Adrenal gland (tissue), 12 donors: ENCODE data around the gene POLR3K. TPM values are rescaled to one million over a fixed set of nuclear protein-coding genes. Genes with fewer than 3 reads are reported as not detected.

ENCODE experiments used
- DNase-seq, 7 donors: peaks; one replicate each; pipeline ENCODE4 v3.0.0-alpha.2; 2019 to 2020
- H3K27ac ChIP-seq, 5 donors: fragments of 200-600 bp; sonication (generic) in 4 of 5; 1 replicate in 3 of 5; 2 replicates in 2 of 5; pipeline versions ENCODE4 v1.5.1 to v1.8.0; 2016 to 2020; ENCODE audit warnings: mild to moderate bottlenecking in 1 of 5
- H3K27me3 ChIP-seq: fragments of 200-600 bp; 2 replicates; pipeline ENCODE4 v1.8.0; 2021
- H3K36me3 ChIP-seq, 2 donors: fragments of 200-600 bp; replicated peaks in 1 of 2; 1 replicate in 1 of 2; 2 replicates in 1 of 2; pipeline versions ENCODE4 v1.5.1 to v1.8.0; 2018 to 2022
- H3K4me1 ChIP-seq, 2 donors: fragments of 200-600 bp; replicated peaks in 1 of 2; 1 replicate in 1 of 2; 2 replicates in 1 of 2; pipeline versions ENCODE4 v1.5.1 to v1.8.0; 2018 to 2021
- H3K4me3 ChIP-seq, 4 donors: fragments of 200-600 bp; sonication (generic) in 3 of 4; one replicate each; pipeline ENCODE4 v1.5.1; 2016 to 2018
- H3K9me3 ChIP-seq, 3 donors: fragments of 200-600 bp; sonication (generic) in 1 of 3; replicated peaks in 1 of 3; 1 replicate in 2 of 3; 2 replicates in 1 of 3; pipeline versions ENCODE4 v1.5.1 to v1.8.0; 2016 to 2021
- POLR2A ChIP-seq, 2 donors: fragments of 450-650 bp; IDR thresholded peaks; one replicate each; pipeline ENCODE4 v1.6.1; 2017; ENCODE audit warnings: antibody characterized with exemption in 2 of 2, mild to moderate bottlenecking in 2 of 2, moderate library complexity in 1 of 2
- WGBS, 4 donors: extraction: QIAGEN DNeasy Blood & Tissue Kit in 2 of 4; methylation state at CpG; one replicate each; pipeline versions ENCODE4 v1.1.5 to v1.1.7; 2013 to 2017; 5-methylcytosine and 5-hydroxymethylcytosine counted together
- intact Hi-C, 2 donors: fragments of 100-400 bp; cut with DNase I; formaldehyde crosslinking; loops; one replicate each; pipeline versions ENCODE4 v1.14.1 to v1.15.0; 2022 to 2023
- polyA plus RNA-seq, 3 donors: library from polyadenylated mRNA; stranded (reverse); fragments of 200-250 nt in 2 of 3; fragments of 350-450 nt in 1 of 3; fragmentation: Illumina TruSeq in 1 of 3; extraction: RNeasy Lipid Tissue Mini Kit (QIAGEN cat#74804) in 1 of 3; gene quantifications; one replicate each; pipeline ENCODE4 v1.2.3, GENCODE V29; 2013 to 2014
- total RNA-seq, 9 donors: library from RNA; depleted of rRNA in 4 of 9; stranded (reverse); fragments of >200 nt in 4 of 9; fragments of 120-200 nt in 1 of 9; fragmentation: NEBNext Ultra II Directional in 1 of 9; extraction: Animal tissue kit (Norgen Biotek cat#: 25700) in 1 of 9; gene quantifications; one replicate each; pipeline versions ENCODE4 v1.1.0 to v1.2.4, GENCODE V29; 2013 to 2023
- TF ChIP-seq, protein P1 (sequence below), 6 experiments: fragments of 450-650 bp in 4 of 6; fragments of 200-600 bp in 2 of 6; sonication (generic) in 1 of 6; IDR thresholded peaks; 1 replicate in 5 of 6; 2 replicates in 1 of 6; pipeline versions ENCODE4 v1.5.1 to v1.8.0; 2016 to 2021; ENCODE audit warnings: antibody characterized with exemption in 6 of 6, mild to moderate bottlenecking in 2 of 6, moderate library complexity in 1 of 6
- donor health status: healthy with polysubstance abuse.
- donor health status: Bipolar disorder and iron deficiency.
- donor health status: DM: yes; HTN: yes; CAD: no.
- donor health status: DM: no; HTN: no; CAD: no.
- donor health status: DM: no; HTN: no; CAD: no.
- donor health status: DM: yes; HTN: yes; CAD: no.

POLR3K gene
- total and polyA plus RNA-seq, 12 donors, result 3.6 to 21.4 (median 8.6) TPM

GRCh38 chr16:76535-77272 lies 23.3 kb upstream of the POLR3K start:
- DNase-seq, result peak in 4 of 7 donors; percentile 51 to 63 (median 54)
- Histone ChIP-seq H3K4me1 (peaks cover 41 to 46% of the 10 kb centered on the region in 2 donors), H3K27me3 (no peaks in the 10 kb centered on the region), H3K27ac (peak overlapping the region in 4 of 5 donors; percentile 81 to 98 (median 90)), H3K4me3 (peak overlapping the region in 1 of 4 donors; percentile 98), H3K36me3 (peaks cover 0 to 11% of the 10 kb centered on the region in 2 donors), H3K9me3 (no peaks in the 10 kb centered on the region)
- TF ChIP-seq, protein P1, sequence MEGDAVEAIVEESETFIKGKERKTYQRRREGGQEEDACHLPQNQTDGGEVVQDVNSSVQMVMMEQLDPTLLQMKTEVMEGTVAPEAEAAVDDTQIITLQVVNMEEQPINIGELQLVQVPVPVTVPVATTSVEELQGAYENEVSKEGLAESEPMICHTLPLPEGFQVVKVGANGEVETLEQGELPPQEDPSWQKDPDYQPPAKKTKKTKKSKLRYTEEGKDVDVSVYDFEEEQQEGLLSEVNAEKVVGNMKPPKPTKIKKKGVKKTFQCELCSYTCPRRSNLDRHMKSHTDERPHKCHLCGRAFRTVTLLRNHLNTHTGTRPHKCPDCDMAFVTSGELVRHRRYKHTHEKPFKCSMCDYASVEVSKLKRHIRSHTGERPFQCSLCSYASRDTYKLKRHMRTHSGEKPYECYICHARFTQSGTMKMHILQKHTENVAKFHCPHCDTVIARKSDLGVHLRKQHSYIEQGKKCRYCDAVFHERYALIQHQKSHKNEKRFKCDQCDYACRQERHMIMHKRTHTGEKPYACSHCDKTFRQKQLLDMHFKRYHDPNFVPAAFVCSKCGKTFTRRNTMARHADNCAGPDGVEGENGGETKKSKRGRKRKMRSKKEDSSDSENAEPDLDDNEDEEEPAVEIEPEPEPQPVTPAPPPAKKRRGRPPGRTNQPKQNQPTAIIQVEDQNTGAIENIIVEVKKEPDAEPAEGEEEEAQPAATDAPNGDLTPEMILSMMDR (IDR thresholded peaks at IDR 0.05), result no peak
- no peak for TF ChIP-seq POLR2A (IDR thresholded peaks at IDR 0.05)
- intact Hi-C loops, result no loop called here
- WGBS, 4 donors, result 16 to 55% (median 37%) methylated on average over 8 to 13 of the region's 13 CpGs

GRCh38 chr16:75580-76501 lies 22.4 kb upstream of the POLR3K start:
- Histone ChIP-seq H3K27ac (peak overlapping the region in 3 of 5 donors; percentile 88 to 98 (median 93)), H3K4me1 (peaks cover 41 to 51% of the 10 kb centered on the region in 2 donors), H3K36me3 (peaks cover 0 to 11% of the 10 kb centered on the region in 2 donors), H3K27me3 (no peaks in the 10 kb centered on the region), H3K9me3 (no peaks in the 10 kb centered on the region), H3K4me3 (no peak overlapping the region)
- intact Hi-C loops, result no loop called here
- peak in 6 of 7 donors; percentile 47 to 79 (median 58) for DNase-seq
- WGBS, 4 donors, result 44 to 54% (median 50%) methylated on average over 6 to 11 of the region's 11 CpGs
- TF ChIP-seq, protein P1 (IDR thresholded peaks at IDR 0.05), result peak in 2 of 6 experiments; percentile 11 to 23
- TF ChIP-seq POLR2A (IDR thresholded peaks at IDR 0.05), result no peak

- Histone ChIP-seq H3K4me3 (no peak overlapping the region), H3K9me3 (no peaks in the 10 kb centered on the region), H3K36me3 (peaks cover 0 to 6% of the 10 kb centered on the region in 2 donors), H3K4me1 (peaks cover 39 to 48% of the 10 kb centered on the region in 2 donors), H3K27me3 (no peaks in the 10 kb centered on the region), H3K27ac (peak overlapping the region in 2 of 5 donors; percentile 93 to 98)
- intact Hi-C loops, result no loop called here
- TF ChIP-seq POLR2A (IDR thresholded peaks at IDR 0.05), result no peak
- TF ChIP-seq, protein P1 (IDR thresholded peaks at IDR 0.05), result no peak
- no peak for DNase-seq
- WGBS, 4 donors, result 89 to 95% (median 91%) methylated on average over 14 to 16 of the region's 16 CpGs
Observed at GRCh38 chr16:74747-75334, 21.4 kb upstream of the POLR3K start.
